ENCODE measurements around the gene DOCK4.

- TF ChIP-seq, protein P1, sequence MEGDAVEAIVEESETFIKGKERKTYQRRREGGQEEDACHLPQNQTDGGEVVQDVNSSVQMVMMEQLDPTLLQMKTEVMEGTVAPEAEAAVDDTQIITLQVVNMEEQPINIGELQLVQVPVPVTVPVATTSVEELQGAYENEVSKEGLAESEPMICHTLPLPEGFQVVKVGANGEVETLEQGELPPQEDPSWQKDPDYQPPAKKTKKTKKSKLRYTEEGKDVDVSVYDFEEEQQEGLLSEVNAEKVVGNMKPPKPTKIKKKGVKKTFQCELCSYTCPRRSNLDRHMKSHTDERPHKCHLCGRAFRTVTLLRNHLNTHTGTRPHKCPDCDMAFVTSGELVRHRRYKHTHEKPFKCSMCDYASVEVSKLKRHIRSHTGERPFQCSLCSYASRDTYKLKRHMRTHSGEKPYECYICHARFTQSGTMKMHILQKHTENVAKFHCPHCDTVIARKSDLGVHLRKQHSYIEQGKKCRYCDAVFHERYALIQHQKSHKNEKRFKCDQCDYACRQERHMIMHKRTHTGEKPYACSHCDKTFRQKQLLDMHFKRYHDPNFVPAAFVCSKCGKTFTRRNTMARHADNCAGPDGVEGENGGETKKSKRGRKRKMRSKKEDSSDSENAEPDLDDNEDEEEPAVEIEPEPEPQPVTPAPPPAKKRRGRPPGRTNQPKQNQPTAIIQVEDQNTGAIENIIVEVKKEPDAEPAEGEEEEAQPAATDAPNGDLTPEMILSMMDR (optimal IDR thresholded peaks at IDR 0.05 in 1 of 3, IDR thresholded peaks at IDR 0.05 in 1 of 3, conservative IDR thresholded peaks at IDR 0.05 in 1 of 3; ENCODE audit: extremely low read depth in 1 of 3, insufficient read depth in 2 of 3, low read length in 3 of 3), result no peak
- TF ChIP-seq EZH2 (IDR thresholded peaks at IDR 0.05; ENCODE audit: low read length), result no peak
Observed at GRCh38 chr7:111820621-111821020, 385.6 kb downstream of the DOCK4 start.
